Smooth muscle cell of the brain vasculature (primary cell): ENCODE results near the gene FOXO6.

Experiments
- DNase-seq: peaks from one replicate; pipeline ENCODE4 v3.0.0-alpha.2; 2012; ENCODE audit warnings: low read depth, low spot score

FOXO6 gene

GRCh38 chr1:41365772-41366454, 4.7 kb downstream of the FOXO6 start:
- DNase-seq: no peak

GRCh38 chr1:41366455-41367287, 5.4 kb downstream of the FOXO6 start:
- DNase-seq: no peak

DNA sequence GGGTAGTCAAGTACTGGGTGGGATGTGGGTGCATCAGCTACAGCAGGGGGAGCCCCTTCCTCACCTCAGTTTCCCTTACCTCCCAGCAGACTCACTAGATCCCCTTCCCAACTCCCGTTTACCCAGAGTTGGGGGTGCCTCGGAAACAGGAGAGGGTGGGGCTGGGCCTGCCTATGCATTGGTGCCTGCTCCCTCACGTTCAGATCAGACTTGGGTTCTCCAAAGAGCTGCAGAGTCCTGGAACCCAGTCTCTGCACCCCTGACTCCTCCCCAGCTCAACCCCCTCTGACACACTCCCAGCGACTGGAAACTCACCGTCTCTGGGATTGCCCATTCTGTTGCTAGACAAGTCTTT, 6.0 kb downstream of the FOXO6 start:
- no peak for DNase-seq

DNA sequence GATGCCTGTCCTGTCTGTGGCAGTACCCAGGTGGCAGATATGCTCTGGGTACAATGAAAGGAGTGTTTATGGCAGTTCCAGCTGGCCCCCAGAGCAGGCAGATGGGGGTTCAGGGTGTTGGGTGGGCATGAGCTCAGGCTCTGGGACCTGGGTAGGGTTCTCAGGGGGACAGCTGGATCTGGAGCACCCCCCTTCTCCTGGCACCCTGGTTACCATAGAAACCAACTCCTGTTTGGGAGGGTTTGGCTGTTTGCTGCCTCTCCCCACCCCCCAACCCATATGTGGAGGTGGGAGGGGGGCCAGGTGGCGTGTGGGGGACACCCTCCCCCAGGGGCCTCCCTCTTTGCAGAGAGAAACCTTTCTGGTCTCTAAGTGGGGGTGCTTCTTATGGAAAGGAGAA, 7.1 kb downstream of the FOXO6 start:
- DNase-seq: no peak

GRCh38 chr1:41368801-41369200, 7.6 kb downstream of the FOXO6 start:
- DNase-seq: no peak

DNA sequence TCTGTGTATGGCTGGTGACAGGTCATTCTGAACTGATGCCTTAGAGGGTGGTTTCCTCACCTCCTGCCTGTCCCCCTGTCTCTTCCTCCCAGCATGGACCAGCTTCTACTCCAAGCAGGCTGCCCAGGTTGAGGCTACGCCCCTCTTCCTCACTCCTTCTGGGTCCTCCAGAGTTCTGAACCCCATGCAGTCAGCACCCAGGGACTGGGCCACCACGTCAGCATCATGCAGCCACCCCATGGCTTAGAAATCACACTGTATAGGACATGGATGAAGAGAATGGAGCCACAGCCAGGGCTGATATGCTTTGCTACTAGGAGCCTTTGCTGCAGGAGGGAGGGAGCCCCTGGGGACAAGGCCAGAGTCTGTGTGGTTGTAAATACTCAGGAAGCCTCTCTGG, 8.3 kb downstream of the FOXO6 start:
- no peak for DNase-seq

DNA sequence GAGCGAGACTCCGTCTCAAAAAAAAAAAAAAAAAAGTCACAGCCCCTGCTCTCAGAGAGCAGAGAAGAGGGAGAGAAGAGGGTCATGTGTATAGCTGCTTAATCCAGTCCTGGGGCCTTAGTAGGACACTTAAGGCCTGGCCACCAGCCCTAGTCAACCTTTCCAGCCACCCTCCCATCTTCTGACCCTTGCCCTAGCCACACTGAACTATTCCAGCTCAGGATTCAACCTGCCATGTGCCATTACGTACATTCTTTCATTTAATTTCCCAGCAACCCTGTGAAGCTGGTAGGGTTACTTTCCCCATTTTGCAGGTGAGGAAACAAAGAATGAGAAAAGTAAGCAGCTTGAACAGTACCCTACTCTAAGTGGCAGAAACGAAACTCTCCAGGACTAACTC, 9.0 kb downstream of the FOXO6 start:
- no peak for DNase-seq

DNA sequence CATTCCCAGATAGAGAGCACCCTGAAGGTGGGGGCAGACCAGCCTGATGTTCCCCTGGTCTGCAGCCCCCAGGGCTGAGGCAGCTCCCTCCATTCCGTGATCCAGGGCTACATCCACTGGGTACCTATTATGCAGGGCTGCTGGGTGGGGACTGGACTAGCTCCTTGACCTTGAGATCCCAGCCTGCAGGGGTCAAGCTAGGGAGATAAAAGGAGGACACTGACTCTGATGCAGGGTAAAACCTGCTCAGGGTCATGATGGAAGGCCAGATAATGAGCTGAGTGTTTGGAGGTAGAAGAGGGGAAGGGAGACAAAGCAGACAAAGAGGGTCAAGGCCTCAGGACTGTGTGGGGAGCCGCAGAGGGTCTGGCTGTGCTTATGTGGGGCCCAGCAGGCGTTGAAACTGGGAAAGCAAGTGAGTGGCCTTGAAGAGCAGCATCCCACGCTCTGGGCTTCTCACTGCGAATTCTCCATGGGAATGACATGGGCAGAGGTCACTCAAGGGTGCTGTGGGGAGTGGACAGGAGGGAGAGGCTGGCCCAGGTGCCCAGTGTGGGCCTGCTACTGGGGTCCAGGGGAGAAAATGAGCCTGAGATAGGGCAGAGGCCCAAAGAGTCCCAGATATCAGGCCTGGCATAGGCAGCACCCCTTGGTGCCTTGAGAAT, 9.7 kb downstream of the FOXO6 start:
- no peak for DNase-seq

DNA sequence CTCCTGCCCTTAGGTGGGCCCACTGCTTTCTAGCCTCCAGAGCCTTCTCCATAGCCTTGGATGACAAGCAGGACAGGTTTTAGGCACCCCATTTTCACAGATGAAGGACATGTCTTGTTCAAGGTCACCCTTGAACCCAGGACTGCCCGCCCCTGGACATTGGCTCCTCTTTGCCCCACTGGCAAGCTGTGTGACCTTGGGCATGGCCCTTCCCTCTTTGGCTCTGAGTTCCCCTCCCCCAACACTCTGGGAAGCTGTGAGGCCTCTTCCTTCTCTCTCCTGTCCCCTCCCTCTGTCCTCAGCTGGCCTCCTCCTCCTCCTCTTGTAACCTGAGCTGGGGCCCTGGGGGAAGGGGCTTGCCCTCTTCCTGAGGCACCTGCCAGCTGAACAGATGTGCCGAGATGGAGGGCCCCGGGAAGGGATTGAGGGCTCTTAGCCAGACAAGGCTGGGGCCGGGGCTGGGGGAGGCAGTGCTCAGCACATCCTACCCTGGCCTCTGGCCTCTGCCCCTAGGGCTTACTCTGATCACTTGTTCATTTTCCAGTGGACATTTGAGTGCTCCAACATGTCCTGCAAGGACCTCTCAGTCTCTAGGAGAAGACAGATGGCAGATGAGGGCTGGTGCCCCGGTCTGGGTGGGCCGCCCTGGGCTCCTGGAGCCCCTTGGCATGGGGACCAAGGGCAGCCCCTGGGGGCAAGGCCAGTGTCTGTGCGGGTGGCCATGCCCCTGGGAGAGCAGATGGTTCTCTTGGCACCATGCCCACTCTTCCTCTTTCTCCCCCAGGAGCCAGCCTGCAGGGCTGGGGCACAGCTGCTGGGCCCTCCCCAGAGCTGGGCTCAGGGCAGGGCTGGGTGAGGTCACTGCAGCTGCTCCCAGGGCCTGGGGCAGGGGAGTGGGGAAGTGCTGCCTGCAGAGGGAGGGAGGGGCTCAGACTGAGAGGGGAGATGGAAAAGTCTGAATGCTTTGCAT, 10.7 kb downstream of the FOXO6 start:
- DNase-seq: no peak

DNA sequence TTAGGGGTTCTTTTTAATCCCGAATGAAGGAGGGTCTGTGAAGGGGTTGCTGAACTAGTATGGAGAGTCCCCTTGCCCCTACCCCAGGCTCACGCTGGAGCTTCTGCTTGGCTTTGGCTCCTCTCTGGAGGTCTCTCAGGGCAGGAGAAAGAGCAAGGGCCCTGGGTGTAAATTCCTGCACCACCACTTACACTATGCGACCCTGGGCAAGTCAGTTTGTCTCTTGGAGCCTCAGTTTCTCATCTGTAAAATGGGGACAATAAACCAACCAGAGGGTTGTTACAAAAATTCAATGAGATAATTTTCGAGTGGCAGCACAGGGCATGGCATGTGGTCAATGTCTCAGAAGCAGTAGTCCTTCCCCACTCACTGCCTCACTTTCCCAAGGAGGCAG, 11.4 kb downstream of the FOXO6 start:
- no peak for DNase-seq

DNA sequence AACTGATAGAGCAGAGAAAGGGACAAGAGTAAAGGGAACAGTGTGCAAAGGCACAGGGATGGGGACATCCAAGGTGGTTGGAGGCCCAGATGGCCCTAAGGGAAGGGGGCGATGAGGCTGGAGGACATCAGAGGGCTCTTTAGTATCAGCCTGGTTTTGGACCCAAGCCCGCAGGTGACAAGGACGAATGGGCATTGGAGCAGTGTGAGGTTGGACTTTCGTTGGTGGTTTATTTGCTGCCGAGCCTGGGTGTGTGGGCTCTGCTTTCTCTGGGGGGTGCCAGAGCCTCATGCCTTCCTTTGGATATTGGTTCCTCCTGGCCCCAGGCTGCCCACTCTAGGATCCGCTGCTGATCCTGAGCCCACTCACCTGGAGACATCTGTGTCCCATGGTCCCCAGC, 12.1 kb downstream of the FOXO6 start:
- no peak for DNase-seq

- DNase-seq: no peak
Measured at GRCh38 chr1:41374711-41375110, 13.5 kb downstream of the FOXO6 start.

- no peak for DNase-seq
Measured at GRCh38 chr1:41377397-41377796, 16.2 kb downstream of the FOXO6 start.

GRCh38 chr1:41378222-41378621, 17.0 kb downstream of the FOXO6 start:
- DNase-seq: no peak

DNA sequence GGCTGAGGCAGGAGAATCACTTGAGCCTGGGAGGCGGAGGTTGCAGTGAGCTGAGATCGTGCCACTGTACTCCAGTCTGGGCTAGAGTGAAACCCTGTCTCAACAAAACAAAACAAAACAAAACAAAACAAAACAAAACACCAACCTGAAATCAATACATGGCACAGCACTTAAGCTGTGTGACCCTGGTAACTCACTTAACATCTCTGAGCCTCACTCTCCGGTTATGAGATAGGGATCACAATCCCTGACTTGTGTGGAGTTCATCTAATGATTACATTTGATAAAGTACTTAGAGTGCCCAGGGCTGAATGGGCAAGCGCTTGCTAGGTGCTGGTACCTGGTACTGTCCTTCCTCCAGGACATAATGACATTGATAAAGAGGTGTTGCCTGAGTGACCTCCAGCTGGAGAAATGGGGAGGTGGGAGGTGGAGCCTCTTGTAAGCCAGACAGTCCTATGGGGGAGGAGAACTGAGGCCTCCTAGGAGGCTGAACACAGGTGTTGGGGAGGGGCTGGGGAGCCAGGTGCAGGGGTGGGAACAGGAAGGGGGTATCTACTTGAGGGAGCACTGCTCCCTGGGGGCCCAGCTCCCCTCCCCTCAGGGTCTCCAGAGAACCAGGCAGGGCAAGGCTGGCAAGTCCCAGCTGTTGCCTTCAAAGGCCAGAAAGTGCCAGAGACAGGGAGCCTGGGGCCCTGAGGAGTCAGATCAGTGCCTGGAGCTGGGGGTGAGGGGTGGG, 17.9 kb downstream of the FOXO6 start:
- DNase-seq: no peak

DNA sequence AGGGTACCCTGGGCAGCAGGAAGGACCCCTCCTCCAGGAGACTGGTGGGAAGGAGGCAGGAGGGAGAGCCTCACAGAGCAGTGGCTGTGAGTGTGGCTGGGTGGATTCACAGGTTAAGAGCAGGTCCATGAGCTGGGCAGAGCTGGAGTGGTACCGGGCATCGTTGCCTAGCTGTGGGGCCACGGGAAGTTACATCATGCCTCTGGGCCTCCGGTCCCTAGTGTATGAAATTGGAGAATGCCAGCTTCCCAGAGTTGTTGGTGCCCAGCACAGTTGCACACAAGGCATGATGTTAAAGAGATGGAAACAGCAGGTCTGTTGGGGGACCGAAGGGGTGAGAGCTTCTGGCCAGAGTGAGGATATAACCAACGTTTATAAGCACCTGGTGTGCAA, 18.5 kb downstream of the FOXO6 start:
- no peak for DNase-seq

GRCh38 chr1:41380195-41380594, 19.0 kb downstream of the FOXO6 start:
- no peak for DNase-seq

DNA sequence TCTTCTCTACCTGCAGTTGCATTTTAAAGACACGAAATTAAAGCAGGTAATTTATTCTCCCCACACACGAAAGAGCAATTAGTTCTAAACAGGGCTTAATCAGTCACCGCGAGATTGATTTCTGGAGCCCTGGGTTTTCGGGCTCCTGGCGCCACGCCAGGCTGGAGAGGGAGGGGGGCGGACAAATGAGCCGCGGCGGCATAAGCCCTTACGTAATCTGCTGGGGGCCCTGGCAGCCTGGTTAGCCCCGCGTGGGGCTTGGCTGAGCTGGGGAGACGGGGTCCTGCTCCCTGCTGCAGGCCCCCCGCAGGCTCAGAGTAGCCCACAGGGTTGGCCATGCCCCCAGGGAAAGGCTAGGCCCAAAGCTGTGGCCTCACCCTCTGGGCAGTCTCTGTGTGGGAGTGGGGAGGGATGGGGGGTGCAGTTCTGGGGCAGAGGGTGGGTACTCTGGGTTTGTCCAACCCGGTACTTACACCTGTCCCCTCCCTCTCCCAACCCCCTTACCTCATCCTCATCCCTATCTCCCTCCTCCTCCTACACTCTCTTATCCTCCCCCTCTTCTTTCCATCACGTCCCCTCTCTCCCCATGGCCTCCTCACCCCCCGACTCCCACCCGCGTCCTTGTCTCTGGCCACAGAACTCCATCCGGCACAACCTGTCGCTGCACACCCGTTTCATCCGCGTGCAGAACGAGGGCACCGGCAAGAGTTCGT, 19.9 kb downstream of the FOXO6 start:
- no peak for DNase-seq

DNA sequence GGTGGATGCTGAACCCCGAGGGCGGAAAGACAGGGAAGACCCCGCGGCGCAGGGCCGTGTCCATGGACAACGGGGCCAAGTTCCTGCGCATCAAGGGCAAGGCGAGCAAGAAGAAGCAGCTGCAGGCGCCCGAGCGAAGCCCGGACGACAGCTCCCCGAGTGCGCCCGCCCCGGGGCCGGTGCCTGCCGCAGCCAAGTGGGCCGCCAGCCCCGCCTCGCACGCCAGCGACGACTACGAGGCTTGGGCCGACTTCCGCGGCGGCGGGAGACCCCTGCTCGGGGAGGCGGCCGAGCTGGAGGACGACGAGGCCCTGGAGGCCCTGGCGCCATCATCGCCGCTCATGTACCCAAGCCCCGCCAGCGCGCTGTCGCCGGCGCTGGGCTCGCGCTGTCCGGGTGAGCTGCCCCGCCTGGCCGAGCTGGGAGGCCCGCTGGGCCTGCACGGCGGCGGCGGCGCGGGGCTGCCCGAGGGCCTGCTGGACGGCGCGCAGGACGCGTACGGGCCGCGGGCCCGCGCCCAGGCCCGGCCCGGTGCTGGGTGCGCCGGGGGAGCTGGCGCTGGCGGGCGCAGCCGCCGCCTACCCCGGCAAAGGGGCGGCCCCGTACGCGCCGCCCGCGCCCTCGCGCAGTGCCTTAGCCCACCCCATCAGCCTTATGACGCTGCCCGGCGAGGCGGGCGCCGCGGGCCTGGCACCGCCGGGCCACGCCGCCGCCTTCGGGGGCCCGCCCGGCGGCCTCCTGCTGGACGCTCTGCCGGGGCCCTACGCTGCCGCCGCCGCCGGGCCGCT, 20.7 kb downstream of the FOXO6 start:
- DNase-seq: no peak
